Activated CD4-positive, alpha-beta memory T cell treated with anti-CD3 and anti-CD28 coated beads for 36 hours (primary cell): Measurements from ENCODE around the gene RHBDF1. TPM values are rescaled to one million over a fixed set of nuclear protein-coding genes. Genes with fewer than 3 reads are reported as not detected.

Source experiments
- CTCF ChIA-PET: fragments of 350-600 bp; sonication (Branson Sonifier 250); formaldehyde crosslinking; loops from one replicate; lab custom pipeline; 2021; ENCODE audit warnings: antibody characterized with exemption, inconsistent platforms; lab: Charles Lee
- POLR2A ChIA-PET: fragments of 350-600 bp; sonication (Branson Sonifier 250); formaldehyde crosslinking; loops from one replicate; lab custom pipeline; 2021; ENCODE audit warnings: antibody characterized with exemption; lab: Charles Lee
- DNase-seq: peaks from one replicate; pipeline ENCODE4 v3.0.0-alpha.2; 2020
- H3K27ac Mint-ChIP-seq: one replicate; pipeline ENCODE4 v1.8.0; 2021; ENCODE audit warnings: mixed read lengths
- H3K27me3 Mint-ChIP-seq: one replicate; pipeline ENCODE4 v1.8.0; 2021; ENCODE audit warnings: mixed read lengths
- H3K36me3 Mint-ChIP-seq: one replicate; pipeline ENCODE4 v1.8.0; 2021; ENCODE audit warnings: mixed read lengths
- H3K4me1 Mint-ChIP-seq: one replicate; pipeline ENCODE4 v1.8.0; 2021; ENCODE audit warnings: low read depth, mixed read lengths
- H3K4me3 Mint-ChIP-seq: one replicate; pipeline ENCODE4 v1.8.0; 2021; ENCODE audit warnings: mild to moderate bottlenecking, mixed read lengths
- H3K9me3 Mint-ChIP-seq: one replicate; pipeline ENCODE4 v1.8.0; 2021; ENCODE audit warnings: mixed read lengths
- intact Hi-C: fragments of 100-400 bp; cut with micrococcal nuclease; formaldehyde crosslinking; loops from one replicate; pipeline ENCODE4 v1.15.1; 2023
- total RNA-seq, 2 experiments: library from RNA; stranded (reverse); gene quantifications; one replicate each; pipeline ENCODE4 v1.2.3, GENCODE V29; 2021

RHBDF1 gene
- total RNA-seq, 2 experiments from 2014 or later, result 0.43 TPM; not detected in 1

DNA sequence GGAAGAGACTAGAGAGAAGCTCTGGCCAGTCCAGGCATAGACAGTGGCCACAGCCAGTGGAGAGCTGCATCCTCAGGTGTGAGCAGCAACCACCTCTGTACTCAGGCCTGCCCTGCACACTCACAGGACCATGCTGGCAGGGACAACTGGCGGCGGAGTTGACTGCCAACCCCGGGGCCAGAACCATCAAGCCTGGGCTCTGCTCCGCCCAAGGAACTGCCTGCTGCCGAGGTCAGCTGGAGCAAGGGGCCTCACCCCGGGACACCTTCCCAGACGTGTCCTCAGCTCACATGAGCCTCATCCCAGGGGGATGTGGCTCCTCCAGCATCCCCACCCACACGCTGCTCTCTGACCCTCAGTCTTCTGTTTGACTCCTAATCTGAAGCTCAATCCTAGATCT, 3.2 kb downstream of the RHBDF1 start:
- CTCF ChIA-PET, result interaction anchor here (1.7 to 11.5 kb wide), 2 partner anchors 27 to 293 kb away, joined by 5 to 384 read pairs; no protein-coding TSS in a partner anchor
- intact Hi-C loops, result no loop called here
- H3K4me1 Mint-ChIP-seq, result peaks cover 4% of the 10 kb centered on the region
- DNase-seq, result no peak
- H3K9me3 Mint-ChIP-seq, result no peaks in the 10 kb centered on the region
- no peak overlapping the region for H3K4me3 Mint-ChIP-seq
- H3K36me3 Mint-ChIP-seq, result no peaks in the 10 kb centered on the region
- H3K27ac Mint-ChIP-seq, result no peak overlapping the region
- POLR2A ChIA-PET, result no interaction called here
- peaks cover 24% of the 10 kb centered on the region for H3K27me3 Mint-ChIP-seq

DNA sequence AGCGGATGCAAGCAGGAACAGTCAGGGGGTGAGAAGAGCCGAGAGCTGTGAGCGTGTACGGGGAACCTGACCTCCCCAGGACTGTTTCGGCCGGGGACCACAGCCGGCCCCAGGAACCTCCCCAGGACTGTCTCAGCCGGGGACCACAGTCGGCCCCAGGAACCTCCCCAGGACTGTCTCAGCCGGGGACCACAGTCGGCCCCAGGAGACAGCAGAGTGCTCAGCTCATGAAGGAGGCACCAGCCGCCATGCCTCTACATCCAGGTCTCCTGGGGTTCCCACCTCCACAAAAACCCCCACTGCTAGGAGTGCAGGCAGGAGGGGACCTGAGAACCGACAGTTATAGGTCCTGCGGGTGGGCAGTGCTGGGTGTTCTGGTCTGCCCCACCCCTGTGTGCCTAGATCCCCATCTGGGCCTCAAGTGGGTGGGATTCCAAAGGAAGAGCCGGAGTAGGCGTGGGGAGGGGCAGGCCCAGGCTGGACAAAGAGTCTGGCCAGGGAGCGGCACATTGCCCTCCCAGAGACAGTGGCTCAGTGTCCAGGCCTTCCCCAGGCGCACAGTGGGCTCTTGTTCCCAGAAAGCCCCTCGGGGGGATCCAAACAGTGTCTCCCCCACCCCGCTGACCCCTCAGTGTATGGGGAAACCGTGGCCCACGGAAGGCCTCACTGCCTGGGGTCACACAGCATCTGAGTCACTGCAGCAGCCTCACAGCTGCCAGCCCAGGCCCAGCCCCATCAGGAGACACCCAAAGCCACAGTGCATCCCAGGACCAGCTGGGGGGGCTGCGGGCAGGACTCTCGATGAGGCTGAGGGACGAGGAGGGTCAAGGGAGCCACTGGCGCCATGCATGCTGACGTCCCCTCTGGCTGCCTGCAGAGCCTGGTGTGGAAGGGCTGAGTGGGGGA, 4.3 kb downstream of the RHBDF1 start:
- Mint-ChIP-seq H3K9me3 (no peaks in the 10 kb centered on the region), H3K27me3 (peaks cover 15% of the 10 kb centered on the region), H3K4me1 (peaks cover 4% of the 10 kb centered on the region), H3K36me3 (no peaks in the 10 kb centered on the region), H3K27ac (no peak overlapping the region), H3K4me3 (no peak overlapping the region)
- no peak for DNase-seq
- POLR2A ChIA-PET, result no interaction called here
- intact Hi-C loops, result no loop called here
- CTCF ChIA-PET, result interaction anchor here (0.8 to 11.5 kb wide), 6 partner anchors 7 to 28 kb away, joined by 3 to 384 read pairs (median 20); partner anchors contain the start of genes POLR3K and SNRNP25

- Mint-ChIP-seq H3K27me3 (peaks cover 10% of the 10 kb centered on the region), H3K27ac (no peak overlapping the region), H3K4me1 (no peaks in the 10 kb centered on the region), H3K4me3 (no peak overlapping the region), H3K36me3 (no peaks in the 10 kb centered on the region), H3K9me3 (no peaks in the 10 kb centered on the region)
- POLR2A ChIA-PET, result no interaction called here
- intact Hi-C loops, result no loop called here
- CTCF ChIA-PET, result interaction anchor here (0.8 to 11.5 kb wide), 8 partner anchors 8 to 37 kb away, joined by 3 to 384 read pairs (median 20); partner anchors contain the start of genes MPG, POLR3K and SNRNP25
- DNase-seq, result no peak
Observed at GRCh38 chr16:67183-67791, 5.1 kb downstream of the RHBDF1 start.

- DNase-seq, result no peak
- no peak overlapping the region for H3K4me3 Mint-ChIP-seq
- no peaks in the 10 kb centered on the region for H3K9me3 Mint-ChIP-seq
- no peaks in the 10 kb centered on the region for H3K4me1 Mint-ChIP-seq
- H3K27me3 Mint-ChIP-seq, result peaks cover 8% of the 10 kb centered on the region
- no peaks in the 10 kb centered on the region for H3K36me3 Mint-ChIP-seq
- intact Hi-C loops, result no loop called here
- no peak overlapping the region for H3K27ac Mint-ChIP-seq
- CTCF ChIA-PET, result interaction anchor here (0.6 to 11.5 kb wide), 23 partner anchors 8 to 325 kb away, joined by 3 to 384 read pairs (median 6); partner anchors contain the start of genes FAM234A, HBQ1, MPG and POLR3K
- POLR2A ChIA-PET, result interaction anchor here (0.9 to 1.5 kb wide), 4 partner anchors 11 to 30 kb away, joined by 4 to 6 read pairs (median 5); partner anchors contain the start of genes POLR3K and SNRNP25
Observed at GRCh38 chr16:66309-67182, 5.9 kb downstream of the RHBDF1 start.

DNA sequence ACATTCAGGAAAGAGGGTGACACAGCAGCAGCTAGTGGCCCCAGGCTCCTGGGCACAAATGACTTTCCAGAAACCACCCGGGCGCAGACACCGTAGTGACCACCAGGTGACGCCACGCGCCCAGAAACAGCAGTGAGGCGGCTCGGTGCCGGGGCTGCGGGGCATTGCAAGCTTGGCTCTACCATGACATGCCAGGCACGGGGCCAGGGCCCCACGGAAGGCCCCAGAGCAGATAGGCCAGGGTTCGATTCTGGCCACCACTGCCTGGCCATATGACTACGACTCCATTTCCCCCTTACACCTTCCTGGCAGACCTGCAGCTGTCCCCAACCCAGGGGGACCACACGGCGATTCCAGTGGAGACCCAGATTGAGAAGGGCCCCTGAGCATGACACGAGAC, 6.7 kb downstream of the RHBDF1 start:
- ChIA-PET CTCF (interaction anchor here (0.6 to 11.5 kb wide), 29 partner anchors 8 to 453 kb away, joined by 3 to 384 read pairs (median 5); partner anchors contain the start of genes FAM234A, HBQ1, MPG and POLR3K), POLR2A (interaction anchor here (0.9 to 1.5 kb wide), 5 partner anchors 11 to 31 kb away, joined by 3 to 6 read pairs (median 5); partner anchors contain the start of genes POLR3K and SNRNP25)
- Mint-ChIP-seq H3K4me3 (no peak overlapping the region), H3K27me3 (peaks cover 4% of the 10 kb centered on the region), H3K27ac (no peak overlapping the region), H3K9me3 (no peaks in the 10 kb centered on the region), H3K36me3 (no peaks in the 10 kb centered on the region), H3K4me1 (no peaks in the 10 kb centered on the region)
- intact Hi-C loops, result loop anchor here (1.0 to 2.0 kb wide), 2 partner anchors 19 to 32 kb away; no protein-coding TSS in a partner anchor
- DNase-seq, result peak; percentile 93

- peaks cover 2% of the 10 kb centered on the region for H3K27me3 Mint-ChIP-seq
- ChIA-PET POLR2A (interaction anchor here (1.4 to 1.5 kb wide), 2 partner anchors 12 to 32 kb away, joined by 5 to 6 read pairs; partner anchors contain the start of genes POLR3K and SNRNP25), CTCF (interaction anchor here (1.1 to 11.5 kb wide), 12 partner anchors 10 to 300 kb away, joined by 3 to 384 read pairs (median 20); partner anchors contain the start of genes HBQ1 and MPG)
- H3K36me3 Mint-ChIP-seq, result no peaks in the 10 kb centered on the region
- no peak overlapping the region for H3K27ac Mint-ChIP-seq
- no peak overlapping the region for H3K4me3 Mint-ChIP-seq
- no peaks in the 10 kb centered on the region for H3K4me1 Mint-ChIP-seq
- H3K9me3 Mint-ChIP-seq, result no peaks in the 10 kb centered on the region
- no peak for DNase-seq
- intact Hi-C loops, result loop anchor here (1.0 to 2.0 kb wide), 2 partner anchors 20 to 32 kb away; no protein-coding TSS in a partner anchor
Observed at GRCh38 chr16:64914-65255, 7.5 kb downstream of the RHBDF1 start.

DNA sequence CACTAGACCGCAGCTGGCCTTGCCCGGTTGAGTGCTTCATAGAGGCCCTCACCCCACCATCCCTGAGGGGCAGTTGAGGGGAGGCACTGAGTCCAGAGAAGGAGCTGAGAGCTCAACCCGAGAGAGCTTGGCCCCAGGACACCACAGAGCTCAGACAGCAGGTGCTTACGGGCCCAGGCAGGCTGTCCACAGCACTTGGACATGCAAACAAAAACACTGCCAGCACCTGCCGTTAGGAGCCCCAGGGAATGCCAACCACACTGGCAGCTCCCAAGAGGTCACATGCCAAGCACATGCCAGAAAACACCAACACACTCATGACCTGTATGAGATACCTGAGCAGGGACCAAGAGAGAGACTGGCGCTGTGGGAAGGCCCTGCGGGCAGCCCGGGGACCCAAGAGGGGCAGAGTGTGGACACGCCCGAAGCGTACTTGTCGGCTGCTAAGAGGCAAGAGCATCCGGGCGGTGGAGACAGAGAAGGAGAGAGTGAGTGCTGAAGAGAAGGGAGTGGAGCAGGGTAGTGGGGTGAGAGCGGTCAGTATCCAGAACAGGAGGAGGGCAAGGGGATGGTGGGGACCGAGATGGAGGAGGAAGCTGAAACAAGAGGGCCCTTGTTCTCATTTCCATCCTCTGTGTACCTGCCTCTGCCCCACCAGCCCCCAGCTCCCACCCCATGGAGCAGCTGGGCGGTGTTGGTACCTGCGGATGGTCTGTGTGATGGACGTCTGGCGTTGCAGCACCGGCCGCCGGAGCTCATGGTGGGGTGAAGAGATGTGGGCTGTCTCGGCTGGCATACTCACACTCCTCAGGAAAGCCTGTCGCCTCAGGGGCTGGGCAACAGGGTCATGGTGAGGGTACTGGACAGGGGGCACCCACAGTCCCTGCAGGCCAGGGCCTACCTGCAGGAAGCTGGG, 8.2 kb downstream of the RHBDF1 start:
- no peaks in the 10 kb centered on the region for H3K9me3 Mint-ChIP-seq
- H3K36me3 Mint-ChIP-seq, result no peaks in the 10 kb centered on the region
- ChIA-PET POLR2A (no interaction called here), CTCF (interaction anchor here (1.1 to 11.5 kb wide), 11 partner anchors 14 to 301 kb away, joined by 3 to 384 read pairs (median 8); partner anchors contain the start of gene MPG)
- no peaks in the 10 kb centered on the region for H3K4me1 Mint-ChIP-seq
- intact Hi-C loops, result loop anchor here (2.0 kb wide), 1 partner anchor 21 kb away; no protein-coding TSS in a partner anchor
- H3K4me3 Mint-ChIP-seq, result no peak overlapping the region
- no peak for DNase-seq
- H3K27me3 Mint-ChIP-seq, result peaks cover 2% of the 10 kb centered on the region
- no peak overlapping the region for H3K27ac Mint-ChIP-seq

- Mint-ChIP-seq H3K36me3 (no peaks in the 10 kb centered on the region), H3K9me3 (no peaks in the 10 kb centered on the region), H3K4me1 (no peaks in the 10 kb centered on the region), H3K27me3 (peaks cover 2% of the 10 kb centered on the region), H3K4me3 (no peak overlapping the region), H3K27ac (no peak overlapping the region)
- CTCF ChIA-PET, result interaction anchor here (1.5 to 11.5 kb wide), 3 partner anchors 33 to 299 kb away, joined by 7 to 384 read pairs (median 7); no protein-coding TSS in a partner anchor
- POLR2A ChIA-PET, result interaction anchor here (1.5 kb wide), 1 partner anchor 21 kb away, joined by 4 read pairs; no protein-coding TSS in a partner anchor
- no peak for DNase-seq
- intact Hi-C loops, result no loop called here
Observed at GRCh38 chr16:63466-63865, 9.0 kb downstream of the RHBDF1 start.

GRCh38 chr16:62968-63391, 9.5 kb downstream of the RHBDF1 start:
- Mint-ChIP-seq H3K9me3 (no peaks in the 10 kb centered on the region), H3K4me1 (no peaks in the 10 kb centered on the region), H3K4me3 (no peak overlapping the region), H3K27me3 (peaks cover 2% of the 10 kb centered on the region), H3K36me3 (peaks cover 5% of the 10 kb centered on the region), H3K27ac (no peak overlapping the region)
- POLR2A ChIA-PET, result interaction anchor here (1.5 kb wide), 1 partner anchor 22 kb away, joined by 4 read pairs; no protein-coding TSS in a partner anchor
- DNase-seq, result no peak
- intact Hi-C loops, result no loop called here
- CTCF ChIA-PET, result interaction anchor here (1.5 to 11.5 kb wide), 3 partner anchors 33 to 299 kb away, joined by 7 to 384 read pairs (median 7); no protein-coding TSS in a partner anchor
